ENCODE measurements around the gene PKN3.

The PKN3 gene

DNA sequence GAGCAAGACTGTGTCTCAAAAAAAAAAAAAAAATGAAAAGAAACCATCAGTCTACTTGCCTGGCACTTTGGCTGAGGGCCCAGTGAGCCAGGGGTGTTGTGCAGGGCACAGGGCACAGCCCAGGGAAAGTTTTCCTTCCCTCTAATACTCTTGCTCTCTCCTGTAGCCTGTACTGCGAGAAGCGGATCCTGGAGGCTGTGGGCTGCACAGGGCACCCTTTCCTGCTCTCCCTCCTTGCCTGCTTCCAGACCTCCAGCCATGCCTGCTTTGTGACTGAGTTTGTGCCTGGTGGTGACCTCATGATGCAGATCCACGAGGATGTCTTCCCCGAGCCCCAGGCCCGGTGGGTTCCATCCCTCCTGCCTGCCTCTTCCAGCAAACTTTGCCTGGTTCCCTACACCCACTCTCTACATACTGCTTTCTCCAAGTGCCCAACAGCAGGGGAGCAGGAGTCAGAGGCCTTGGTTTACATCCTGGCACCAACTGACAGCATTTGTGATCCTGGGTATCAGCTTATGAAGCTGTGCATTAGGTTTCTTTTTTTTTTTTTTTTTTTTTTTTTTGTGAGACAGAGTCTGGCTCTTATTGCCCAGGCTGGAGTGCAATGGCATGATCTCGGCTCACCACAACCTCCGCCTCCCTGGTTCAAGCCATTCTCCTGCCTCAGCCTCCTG lies 14.4 kb downstream of the PKN3 start:
- no peak for DNase-seq (ENCODE audit: low read depth)

DNA sequence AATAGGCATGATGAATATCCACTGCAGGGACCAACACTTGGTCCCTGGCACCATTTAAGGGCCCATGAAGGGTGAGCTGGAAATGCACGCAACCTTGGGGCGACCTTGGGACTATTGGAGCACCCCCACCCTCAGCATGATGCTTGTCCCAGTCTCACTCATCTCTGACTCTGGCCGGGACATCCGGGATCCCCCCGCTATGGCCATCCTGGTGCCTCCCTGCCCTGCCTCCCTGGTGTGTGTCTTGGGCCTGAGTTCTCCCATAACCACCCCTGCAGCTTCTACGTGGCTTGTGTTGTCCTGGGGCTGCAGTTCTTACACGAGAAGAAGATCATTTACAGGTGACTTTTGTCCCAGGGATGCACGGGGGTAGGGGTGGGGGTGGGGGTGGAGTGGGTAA lies 15.7 kb downstream of the PKN3 start:
- DNase-seq (ENCODE audit: low read depth): no peak

- no peak for DNase-seq (ENCODE audit: low read depth)
These were observed 16.2 kb downstream of the PKN3 start for GRCh38 chr9:128718475-128718874.

DNA sequence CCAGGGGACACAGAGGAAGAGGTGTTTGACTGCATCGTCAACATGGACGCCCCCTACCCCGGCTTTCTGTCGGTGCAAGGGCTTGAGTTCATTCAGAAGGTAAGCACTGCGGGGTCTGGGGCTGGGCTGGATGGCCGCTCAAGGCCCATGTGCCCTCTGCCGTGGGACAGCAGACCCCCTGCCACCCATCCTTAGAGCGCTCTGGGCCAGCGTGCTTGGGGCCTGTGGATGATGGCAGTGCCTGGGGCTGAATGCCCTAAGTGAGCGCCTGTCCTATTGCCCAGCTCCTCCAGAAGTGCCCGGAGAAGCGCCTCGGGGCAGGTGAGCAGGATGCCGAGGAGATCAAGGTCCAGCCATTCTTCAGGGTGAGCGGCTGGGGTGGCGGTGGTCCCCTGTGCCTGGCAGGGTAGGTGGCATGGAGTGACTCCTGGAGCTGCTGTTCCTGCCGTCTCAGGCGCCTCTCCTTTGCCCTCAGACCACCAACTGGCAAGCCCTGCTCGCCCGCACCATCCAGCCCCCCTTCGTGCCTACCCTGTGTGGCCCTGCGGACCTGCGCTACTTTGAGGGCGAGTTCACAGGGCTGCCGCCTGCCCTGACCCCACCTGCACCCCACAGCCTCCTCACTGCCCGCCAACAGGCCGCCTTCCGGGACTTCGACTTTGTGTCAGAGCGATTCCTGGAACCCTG lies 17.8 kb downstream of the PKN3 start:
- DNase-seq (ENCODE audit: low read depth): no peak

- DNase-seq (ENCODE audit: low read depth): no peak
These were observed 18.7 kb downstream of the PKN3 start for GRCh38 chr9:128720841-128721486.

DNA sequence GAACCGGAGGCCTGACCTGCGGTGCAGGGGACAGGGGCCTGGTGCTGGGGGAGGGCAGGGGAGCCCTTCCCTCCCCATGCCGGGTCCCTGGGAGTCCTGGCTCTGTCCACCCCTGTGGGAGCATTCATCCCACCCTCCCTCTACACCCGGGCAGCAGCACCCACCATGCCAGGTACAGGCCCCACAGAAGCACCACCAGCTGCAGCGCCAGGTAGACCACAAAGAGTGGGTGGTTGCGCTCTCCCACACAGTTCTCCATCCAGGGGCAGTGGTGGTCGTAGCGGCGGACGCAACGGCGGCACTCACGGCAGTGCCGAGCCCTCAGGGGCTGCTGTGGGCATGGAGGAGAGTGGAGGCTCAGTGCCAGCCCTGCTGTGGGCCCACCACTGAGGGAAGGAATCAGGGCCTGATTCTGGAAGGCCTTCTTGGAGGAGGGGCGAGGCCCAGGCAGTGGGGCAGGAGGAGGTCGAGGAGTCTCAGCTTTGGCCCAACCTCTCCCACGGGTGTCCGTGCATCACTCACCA lies 19.2 kb downstream of the PKN3 start:
- no peak for DNase-seq (ENCODE audit: low read depth)

- DNase-seq (ENCODE audit: low read depth): no peak
These were observed 20.4 kb downstream of the PKN3 start for GRCh38 chr9:128722380-128723351.

GRCh38 chr9:128723352-128723865 lies 21.1 kb downstream of the PKN3 start:
- no peak for DNase-seq (ENCODE audit: low read depth)

DNA sequence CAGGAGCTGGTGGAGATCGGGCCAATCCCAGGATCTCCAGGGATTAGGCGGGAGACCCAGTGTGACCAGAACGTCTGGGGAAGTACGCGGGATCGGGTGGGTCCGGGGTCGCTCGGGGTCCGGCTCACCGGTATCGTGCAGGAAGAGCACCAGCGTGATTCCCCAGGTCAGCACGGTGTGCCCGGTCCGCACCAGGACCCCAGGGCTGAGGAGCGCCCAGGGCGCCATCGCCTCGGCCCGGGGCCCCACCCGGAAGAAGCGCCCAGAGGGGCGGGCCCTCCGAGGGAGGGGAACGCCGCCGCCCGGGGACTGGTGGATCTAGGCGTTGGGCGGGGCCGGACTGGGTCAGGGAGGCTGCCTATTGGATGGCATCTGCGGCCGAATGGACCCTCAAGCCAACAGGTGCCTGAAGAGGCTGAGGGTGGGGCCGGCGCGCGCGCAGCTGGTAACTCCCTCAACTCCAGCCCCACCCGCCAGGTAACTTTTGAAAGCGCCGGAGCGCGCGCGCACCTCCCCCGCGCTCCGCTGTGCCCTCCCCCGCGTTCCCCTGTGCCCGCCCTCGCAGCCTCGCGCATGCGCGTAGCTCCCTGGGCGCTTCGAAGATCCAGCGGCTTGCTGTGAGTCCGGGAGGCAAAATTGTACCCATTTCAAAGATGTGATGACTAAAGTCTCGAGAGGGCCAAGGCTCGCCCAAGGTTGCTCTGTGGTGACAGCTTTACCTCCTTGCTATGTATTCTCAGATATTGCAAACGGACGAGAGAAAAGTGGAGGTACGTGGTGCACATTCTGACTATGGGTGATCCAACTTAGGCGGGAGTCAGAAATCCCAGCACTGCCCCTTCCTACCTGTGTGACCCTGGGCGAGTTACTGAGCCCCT lies 21.8 kb downstream of the PKN3 start, which contains the start of gene ZDHHC12:
TSS of gene ZDHHC12 (minus strand) at position 262 of the 878 bp plus-strand sequence. CDS start at position 228, 34 bp downstream.
- peak; percentile 99 for DNase-seq (ENCODE audit: low read depth)

DNA sequence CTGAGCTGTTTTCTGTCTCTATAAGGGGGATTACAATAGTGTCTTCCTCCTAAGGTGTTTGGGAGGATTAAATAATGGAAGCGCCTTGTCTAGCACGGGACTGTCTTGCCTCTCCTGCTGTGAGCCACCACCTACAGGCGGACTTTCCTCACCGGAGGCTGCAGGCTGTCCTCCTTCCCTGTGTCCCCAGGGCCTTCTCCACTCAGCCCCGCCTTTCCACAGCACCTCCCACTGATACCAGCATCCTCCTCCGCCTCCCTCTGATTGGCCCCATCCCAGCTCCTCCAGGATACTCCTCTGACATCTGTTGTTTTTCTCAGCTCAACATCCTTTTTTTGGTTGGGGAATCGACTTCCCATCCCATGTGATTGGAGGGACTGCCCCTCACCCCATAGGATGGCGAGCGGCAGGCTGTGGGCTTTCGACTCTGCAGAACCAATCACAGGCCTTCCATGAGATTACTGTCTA lies 22.5 kb downstream of the PKN3 start:
- peak; percentile 25 for DNase-seq (ENCODE audit: low read depth)

- no peak for DNase-seq (ENCODE audit: low read depth)
These were observed 25.4 kb downstream of the PKN3 start for GRCh38 chr9:128727640-128728248.

DNA sequence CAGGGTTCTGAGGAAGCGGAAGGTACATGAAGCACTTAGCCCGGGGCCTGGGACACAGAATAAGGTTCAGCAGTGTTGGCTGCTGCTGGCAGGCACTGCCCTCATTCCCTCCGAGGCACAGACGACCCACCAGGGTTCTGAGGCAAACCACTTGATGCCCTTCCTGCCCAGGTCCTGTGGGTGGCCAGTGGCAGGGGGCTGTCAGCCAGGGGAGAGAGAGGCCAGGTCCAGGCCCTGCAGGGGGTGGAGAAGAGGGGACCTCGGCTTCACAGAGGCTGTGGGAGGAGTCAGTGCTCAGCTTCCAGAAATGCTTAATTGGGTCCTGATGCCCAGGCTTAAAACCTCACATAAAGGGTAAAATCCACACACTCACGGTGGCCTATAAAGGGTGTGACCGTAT lies 26.0 kb downstream of the PKN3 start:
- no peak for DNase-seq (ENCODE audit: low read depth)

- no peak for DNase-seq (ENCODE audit: low read depth)
These were observed 27.0 kb downstream of the PKN3 start for GRCh38 chr9:128729302-128729701.

- no peak for DNase-seq (ENCODE audit: low read depth)
These were observed 27.6 kb downstream of the PKN3 start for GRCh38 chr9:128729766-128730517.

GRCh38 chr9:128731093-128731492 lies 28.8 kb downstream of the PKN3 start:
- DNase-seq (ENCODE audit: low read depth): no peak

GRCh38 chr9:128731691-128732090 lies 29.4 kb downstream of the PKN3 start:
- no peak for DNase-seq (ENCODE audit: low read depth)

DNA sequence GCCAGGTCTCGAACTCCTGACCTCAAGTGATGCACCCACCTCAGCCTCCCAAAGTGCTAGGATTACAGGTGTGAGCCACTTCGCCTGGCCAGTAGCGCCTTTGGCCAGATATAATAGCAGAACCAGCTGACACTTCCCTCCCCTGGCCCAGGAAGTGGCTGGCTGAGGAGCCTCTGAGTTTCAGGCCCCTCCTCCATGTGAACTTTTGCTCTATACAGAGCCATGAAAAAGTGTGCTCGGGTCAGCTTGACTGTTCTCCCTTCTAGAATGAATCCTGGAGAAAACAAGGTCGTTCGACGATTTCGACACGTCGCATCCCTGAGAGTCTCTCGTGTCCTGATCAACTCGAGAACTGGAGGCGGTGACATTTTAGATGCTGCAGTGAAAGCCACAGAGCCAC lies 30.3 kb downstream of the PKN3 start:
- DNase-seq (ENCODE audit: low read depth): no peak

- no peak for DNase-seq (ENCODE audit: low read depth)
These were observed 31.0 kb downstream of the PKN3 start for GRCh38 chr9:128733256-128733655.

DNA sequence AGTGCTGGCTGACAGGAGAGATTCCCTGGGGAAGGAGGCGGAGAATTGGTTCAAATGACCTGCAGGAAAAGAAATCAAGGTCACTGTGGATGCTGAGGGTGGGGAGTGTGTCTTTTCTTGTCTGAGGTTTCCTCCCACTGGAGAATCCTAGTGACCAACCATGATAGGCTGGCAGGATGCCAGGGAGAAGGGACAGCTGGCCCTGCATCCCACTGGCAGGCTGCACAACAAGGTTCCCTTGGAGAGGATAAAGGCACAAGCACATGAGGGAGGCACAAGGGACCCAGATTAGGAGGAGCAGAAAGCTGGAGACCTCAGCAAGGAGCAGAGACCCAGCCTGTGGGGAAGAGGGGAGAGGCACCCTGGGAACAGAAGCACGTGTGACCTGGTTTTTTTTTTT lies 33.1 kb downstream of the PKN3 start:
- no peak for DNase-seq (ENCODE audit: low read depth)
